Loucy (cell line): Measurements from ENCODE around the gene PDRG1.

Experiments used
- H2AFZ ChIP-seq: fragments of 200-600 bp; sonication (generic); 2 replicates; pipeline ENCODE4 v1.6.0; 2016; ENCODE audit warnings: antibody characterized with exemption, mild to moderate bottlenecking, low read length, moderate library complexity
- H3F3A ChIP-seq: fragments of 200-600 bp; 2 replicates; pipeline ENCODE4 v1.6.0; 2016; ENCODE audit warnings: antibody characterized with exemption, low read depth, mild to moderate bottlenecking
- H3K27me3 ChIP-seq: fragments of 200-600 bp; sonication (generic); 2 replicates; pipeline ENCODE4 v1.6.1; 2014; ENCODE audit warnings: low read length, mild to moderate bottlenecking; ENCODE audit not compliant: insufficient read depth, poor library complexity, severe bottlenecking
- H3K36me3 ChIP-seq: fragments of 200-600 bp; sonication (generic); 2 replicates; pipeline ENCODE4 v1.6.1; 2016; ENCODE audit warnings: low read length; ENCODE audit not compliant: insufficient read depth
- H3K4me1 ChIP-seq: fragments of 200-600 bp; sonication (generic); 2 replicates; pipeline ENCODE4 v1.5.1; 2014; ENCODE audit warnings: low read length, mild to moderate bottlenecking; ENCODE audit not compliant: insufficient read depth, poor library complexity, severe bottlenecking
- H3K4me2 ChIP-seq: fragments of 200-600 bp; sonication (generic); 2 replicates; pipeline ENCODE4 v1.6.0; 2014; ENCODE audit warnings: antibody characterized with exemption, low read length, low read depth, mild to moderate bottlenecking; ENCODE audit not compliant: poor library complexity, severe bottlenecking
- H3K4me3 ChIP-seq: fragments of 200-600 bp; sonication (generic); 2 replicates; pipeline ENCODE4 v1.5.1; 2014; ENCODE audit warnings: low read length, mild to moderate bottlenecking, mixed read lengths; ENCODE audit not compliant: poor library complexity, severe bottlenecking
- H3K79me2 ChIP-seq: fragments of 200-600 bp; sonication (generic); 2 replicates; pipeline ENCODE4 v1.6.1; 2014; ENCODE audit warnings: low read length; ENCODE audit not compliant: insufficient read depth
- H3K9ac ChIP-seq: fragments of 200-600 bp; sonication (generic); 2 replicates; pipeline ENCODE4 v1.6.0; 2014; ENCODE audit warnings: mild to moderate bottlenecking, low read depth, low read length, moderate library complexity; ENCODE audit not compliant: poor library complexity, severe bottlenecking
- H3K9me2 ChIP-seq: fragments of 200-600 bp; sonication (generic); replicated peaks from 2 replicates; pipeline ENCODE4 v1.6.1; 2016; ENCODE audit warnings: low read depth, low read length, mixed read lengths
- H3K9me3 ChIP-seq: fragments of 200-600 bp; sonication (generic); 2 replicates; pipeline ENCODE4 v1.6.1; 2014; ENCODE audit warnings: mild to moderate bottlenecking, antibody characterized with exemption, low read length, low read depth; ENCODE audit not compliant: insufficient read depth
- H4K20me1 ChIP-seq: fragments of 200-600 bp; sonication (generic); 2 replicates; pipeline ENCODE4 v1.6.0; 2014; ENCODE audit warnings: antibody characterized with exemption, low read length, mild to moderate bottlenecking; ENCODE audit not compliant: insufficient read depth, poor library complexity, severe bottlenecking
- EZH2phosphoT487 ChIP-seq: fragments of 200-600 bp; IDR thresholded peaks from 2 replicates; pipeline ENCODE4 v1.6.1; 2018; ENCODE audit warnings: antibody characterized with exemption, mild to moderate bottlenecking, moderate library complexity, borderline replicate concordance
- TF ChIP-seq, protein P1 (sequence below): fragments of 200-600 bp; sonication (generic); conservative IDR thresholded peaks from 2 replicates; pipeline ENCODE4 v1.5.1; 2014; ENCODE audit warnings: mild to moderate bottlenecking, antibody characterized with exemption, low read length

Gene PDRG1

GRCh38 chr20:31968291-31969126 lies 16.7 kb upstream of the PDRG1 start:
- H4K20me1 ChIP-seq, result no peaks in the 10 kb centered on the region
- H3F3A ChIP-seq, result no peaks in the 10 kb centered on the region
- H3K4me1 ChIP-seq, result no peaks in the 10 kb centered on the region
- H3K4me3 ChIP-seq, result no peak overlapping the region
- H3K9ac ChIP-seq, result no peak overlapping the region
- H3K9me2 ChIP-seq, result no peaks in the 10 kb centered on the region
- H3K9me3 ChIP-seq, result no peaks in the 10 kb centered on the region
- no peak for TF ChIP-seq EZH2phosphoT487
- TF ChIP-seq, protein P1, sequence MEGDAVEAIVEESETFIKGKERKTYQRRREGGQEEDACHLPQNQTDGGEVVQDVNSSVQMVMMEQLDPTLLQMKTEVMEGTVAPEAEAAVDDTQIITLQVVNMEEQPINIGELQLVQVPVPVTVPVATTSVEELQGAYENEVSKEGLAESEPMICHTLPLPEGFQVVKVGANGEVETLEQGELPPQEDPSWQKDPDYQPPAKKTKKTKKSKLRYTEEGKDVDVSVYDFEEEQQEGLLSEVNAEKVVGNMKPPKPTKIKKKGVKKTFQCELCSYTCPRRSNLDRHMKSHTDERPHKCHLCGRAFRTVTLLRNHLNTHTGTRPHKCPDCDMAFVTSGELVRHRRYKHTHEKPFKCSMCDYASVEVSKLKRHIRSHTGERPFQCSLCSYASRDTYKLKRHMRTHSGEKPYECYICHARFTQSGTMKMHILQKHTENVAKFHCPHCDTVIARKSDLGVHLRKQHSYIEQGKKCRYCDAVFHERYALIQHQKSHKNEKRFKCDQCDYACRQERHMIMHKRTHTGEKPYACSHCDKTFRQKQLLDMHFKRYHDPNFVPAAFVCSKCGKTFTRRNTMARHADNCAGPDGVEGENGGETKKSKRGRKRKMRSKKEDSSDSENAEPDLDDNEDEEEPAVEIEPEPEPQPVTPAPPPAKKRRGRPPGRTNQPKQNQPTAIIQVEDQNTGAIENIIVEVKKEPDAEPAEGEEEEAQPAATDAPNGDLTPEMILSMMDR, result no peak
- H3K4me2 ChIP-seq, result no peak overlapping the region
- H3K27me3 ChIP-seq, result no peaks in the 10 kb centered on the region
- H2AFZ ChIP-seq, result no peak overlapping the region
- no peaks in the 10 kb centered on the region for H3K36me3 ChIP-seq
- no peaks in the 10 kb centered on the region for H3K79me2 ChIP-seq

DNA sequence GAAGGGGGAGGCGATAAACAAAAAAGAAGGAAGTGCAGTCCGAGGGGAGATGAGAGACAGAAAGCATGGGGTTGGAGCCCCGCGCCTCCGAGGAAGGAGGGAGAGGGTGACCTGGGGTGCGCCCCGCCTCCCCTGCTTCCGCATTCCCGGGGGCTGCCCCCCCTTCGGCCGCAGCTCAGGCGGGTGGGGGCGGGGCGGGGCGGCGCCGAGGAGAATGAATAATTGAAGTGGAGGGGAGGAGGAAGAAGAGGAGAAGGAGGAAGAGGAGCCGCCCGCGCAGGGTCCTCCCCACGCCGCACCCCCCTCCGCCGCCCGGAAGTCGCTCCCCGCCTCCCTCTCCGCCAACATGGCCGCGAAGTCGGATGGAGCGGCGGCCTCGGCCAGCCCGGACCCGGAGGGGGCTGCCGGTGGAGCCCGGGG lies 16.0 kb upstream of the PDRG1 start, which contains the start of gene XKR7:
TSS of gene XKR7 (plus strand) at position 322 of the 420 bp plus-strand sequence. CDS start at position 347, 25 bp downstream.
- Histone ChIP-seq H3K36me3 (no peaks in the 10 kb centered on the region), H3K4me3 (no peak within 1 kb of the TSS), H3F3A (no peaks in the 10 kb centered on the region), H3K9ac (no peak within 1 kb of the TSS), H3K27me3 (no peaks in the 10 kb centered on the region), H3K9me3 (no peaks in the 10 kb centered on the region), H3K79me2 (no peaks in the 10 kb centered on the region), H4K20me1 (no peaks in the 10 kb centered on the region), H3K4me2 (no peak within 1 kb of the TSS), H3K4me1 (no peaks in the 10 kb centered on the region), H2AFZ (no peak within 1 kb of the TSS), H3K9me2 (no peaks in the 10 kb centered on the region)
- TF ChIP-seq, protein P1, result no peak
- TF ChIP-seq EZH2phosphoT487, result no peak

DNA sequence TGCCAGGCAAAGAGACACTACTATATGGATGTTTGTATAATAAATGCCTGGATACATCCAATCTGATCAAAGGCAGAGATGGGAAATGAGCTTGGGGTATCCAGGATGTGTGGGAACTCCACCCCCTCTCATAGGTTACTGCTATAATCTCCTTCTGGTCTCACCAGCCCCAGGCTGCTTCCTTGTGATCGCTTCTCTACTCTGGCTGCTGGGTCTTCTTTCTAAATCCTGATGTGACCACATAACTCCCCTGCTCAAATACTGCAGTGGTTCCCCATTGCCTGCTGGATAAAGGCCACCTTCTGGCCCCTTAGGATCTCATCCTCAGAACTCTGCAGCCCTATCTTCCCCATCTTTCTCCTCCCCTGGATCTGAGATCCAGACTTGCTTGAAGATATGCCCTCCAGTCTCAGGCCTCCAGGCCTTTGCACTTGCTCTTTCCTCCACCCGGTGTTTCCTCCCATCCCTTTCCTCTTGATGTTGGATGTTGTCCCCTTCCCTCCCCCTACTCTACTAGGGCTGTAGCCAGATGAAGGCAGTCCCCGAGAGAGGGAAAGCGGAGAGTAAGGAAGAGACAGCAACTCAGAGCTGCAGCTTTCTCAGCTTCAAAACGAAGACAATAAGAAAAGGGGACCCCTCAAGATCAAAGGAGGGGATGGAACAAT lies 15.3 kb upstream of the PDRG1 start:
- Histone ChIP-seq H2AFZ (no peak overlapping the region), H4K20me1 (no peaks in the 10 kb centered on the region), H3K9me2 (no peaks in the 10 kb centered on the region), H3K9me3 (no peaks in the 10 kb centered on the region), H3K79me2 (no peaks in the 10 kb centered on the region), H3K4me1 (no peaks in the 10 kb centered on the region), H3K4me2 (no peak overlapping the region), H3F3A (no peaks in the 10 kb centered on the region), H3K9ac (no peak overlapping the region), H3K4me3 (no peak overlapping the region), H3K36me3 (no peaks in the 10 kb centered on the region), H3K27me3 (no peaks in the 10 kb centered on the region)
- TF ChIP-seq, protein P1, result no peak
- TF ChIP-seq EZH2phosphoT487, result no peak
